Vagina (tissue), 2 donors: ENCODE results near the gene MTFMT. TPM values are rescaled to one million over a fixed set of nuclear protein-coding genes. Genes with fewer than 3 reads are reported as not detected.

Source experiments
- DNase-seq, 2 donors: peaks; one replicate each; pipeline ENCODE4 v3.0.0-alpha.2; 2017; ENCODE audit errors: extremely low spot score in 2 of 2
- H3K27ac ChIP-seq: fragments of 200-600 bp; sonication (generic); one replicate; pipeline ENCODE4 v1.5.1; 2019
- H3K27me3 ChIP-seq: fragments of 200-600 bp; sonication (generic); one replicate; pipeline ENCODE4 v1.5.1; 2019
- H3K36me3 ChIP-seq, 2 donors: fragments of 200-600 bp; sonication (generic); one replicate each; pipeline ENCODE4 v1.5.1; 2017 to 2019
- H3K4me1 ChIP-seq: fragments of 200-600 bp; sonication (generic); one replicate; pipeline ENCODE4 v1.5.1; 2019
- H3K4me3 ChIP-seq, 2 donors: fragments of 200-600 bp; sonication (generic); 1 replicate in 1 of 2; 2 replicates in 1 of 2; pipeline ENCODE4 v1.5.1; 2016 to 2019
- H3K9me3 ChIP-seq: fragments of 200-600 bp; sonication (generic); one replicate; pipeline ENCODE4 v1.5.1; 2019
- CTCF ChIP-seq, 3 experiments: fragments of 450-650 bp in 2 of 3; fragments of 200-600 bp in 1 of 3; sonication (generic) in 1 of 3; IDR thresholded peaks; one replicate each; pipeline ENCODE4 v1.5.1; 2017 to 2019; ENCODE audit warnings: antibody characterized with exemption in 3 of 3, mild to moderate bottlenecking in 2 of 3, moderate library complexity in 2 of 3
- POLR2A ChIP-seq, 2 donors: fragments of 450-650 bp; IDR thresholded peaks; one replicate each; pipeline ENCODE4 v1.6.1; 2017; ENCODE audit warnings: antibody characterized with exemption in 2 of 2, mild to moderate bottlenecking in 2 of 2, moderate library complexity in 2 of 2
- POLR2AphosphoS5 ChIP-seq, 2 donors: sonication (generic); formaldehyde crosslinking; IDR thresholded peaks; one replicate each; pipeline ENCODE4 v1.9.0; 2017; ENCODE audit warnings: antibody characterized with exemption in 2 of 2, mild to moderate bottlenecking in 2 of 2, low read depth in 1 of 2; ENCODE audit not compliant: insufficient read depth in 1 of 2
- intact Hi-C: fragments of 100-400 bp; cut with DNase I; formaldehyde crosslinking; loops from one replicate; pipeline ENCODE4 v1.15.1; 2023
- total RNA-seq: library from RNA; depleted of rRNA; stranded (reverse); fragments of >200 nt; gene quantifications from one replicate; pipeline ENCODE4 v1.2.3, GENCODE V29; 2016

MTFMT gene
- total RNA-seq, 1 donor from 2014 or later, result 18.7 TPM

- DNase-seq, result no peak
- H3K9me3 ChIP-seq, result no peaks in the 10 kb centered on the region
- H3K4me3 ChIP-seq, result no peak overlapping the region
- no peaks in the 10 kb centered on the region for H3K36me3 ChIP-seq
- intact Hi-C loops, result loop anchor here (5.0 kb wide), 1 partner anchor 36 kb away; the partner anchor contains the start of gene KBTBD13
- no peak for TF ChIP-seq CTCF (IDR thresholded peaks at IDR 0.05)
- TF ChIP-seq POLR2AphosphoS5 (IDR thresholded peaks at IDR 0.05; ENCODE audit: insufficient read depth in 1 of 2, low read depth in 1 of 2), result no peak
- TF ChIP-seq POLR2A (IDR thresholded peaks at IDR 0.05), result no peak
- no peak overlapping the region for H3K27ac ChIP-seq
- H3K27me3 ChIP-seq, result no peaks in the 10 kb centered on the region
- H3K4me1 ChIP-seq, result peaks cover 36% of the 10 kb centered on the region
Observed at GRCh38 chr15:65041787-65042186, 12.3 kb upstream of the MTFMT start.

GRCh38 chr15:65040461-65040860 lies 11.0 kb upstream of the MTFMT start:
- H3K4me1 ChIP-seq, result peaks cover 35% of the 10 kb centered on the region
- no peaks in the 10 kb centered on the region for H3K9me3 ChIP-seq
- H3K27me3 ChIP-seq, result no peaks in the 10 kb centered on the region
- H3K4me3 ChIP-seq, result no peak overlapping the region
- DNase-seq, result no peak
- TF ChIP-seq CTCF (IDR thresholded peaks at IDR 0.05) (no peak), POLR2AphosphoS5 (IDR thresholded peaks at IDR 0.05; ENCODE audit: insufficient read depth in 1 of 2, low read depth in 1 of 2) (no peak), POLR2A (IDR thresholded peaks at IDR 0.05) (no peak)
- no peak overlapping the region for H3K27ac ChIP-seq
- H3K36me3 ChIP-seq, result no peaks in the 10 kb centered on the region
- intact Hi-C loops, result loop anchor here (5.0 kb wide), 1 partner anchor 37 kb away; the partner anchor contains the start of gene KBTBD13

GRCh38 chr15:65038836-65039235 lies 9.4 kb upstream of the MTFMT start:
- no peak for DNase-seq
- Histone ChIP-seq H3K9me3 (no peaks in the 10 kb centered on the region), H3K27me3 (no peaks in the 10 kb centered on the region), H3K4me1 (peaks cover 20% of the 10 kb centered on the region), H3K27ac (no peak overlapping the region), H3K4me3 (no peak overlapping the region), H3K36me3 (no peaks in the 10 kb centered on the region)
- intact Hi-C loops, result no loop called here
- TF ChIP-seq POLR2A (IDR thresholded peaks at IDR 0.05) (no peak), POLR2AphosphoS5 (IDR thresholded peaks at IDR 0.05; ENCODE audit: insufficient read depth in 1 of 2, low read depth in 1 of 2) (peak in 1 of 2 donors; percentile 39), CTCF (IDR thresholded peaks at IDR 0.05) (no peak)

GRCh38 chr15:65038428-65038827 lies 9.0 kb upstream of the MTFMT start:
- H3K4me3 ChIP-seq, result no peak overlapping the region
- no peaks in the 10 kb centered on the region for H3K27me3 ChIP-seq
- intact Hi-C loops, result no loop called here
- H3K27ac ChIP-seq, result no peak overlapping the region
- no peak for DNase-seq
- peaks cover 20% of the 10 kb centered on the region for H3K4me1 ChIP-seq
- TF ChIP-seq POLR2AphosphoS5 (IDR thresholded peaks at IDR 0.05; ENCODE audit: insufficient read depth in 1 of 2, low read depth in 1 of 2), result no peak
- no peak for TF ChIP-seq POLR2A (IDR thresholded peaks at IDR 0.05)
- TF ChIP-seq CTCF (IDR thresholded peaks at IDR 0.05), result no peak
- H3K9me3 ChIP-seq, result no peaks in the 10 kb centered on the region
- H3K36me3 ChIP-seq, result no peaks in the 10 kb centered on the region

GRCh38 chr15:65037309-65037708 lies 7.9 kb upstream of the MTFMT start:
- intact Hi-C loops, result no loop called here
- Histone ChIP-seq H3K36me3 (no peaks in the 10 kb centered on the region), H3K9me3 (no peaks in the 10 kb centered on the region), H3K27ac (no peak overlapping the region), H3K27me3 (no peaks in the 10 kb centered on the region), H3K4me3 (no peak overlapping the region), H3K4me1 (peaks cover 13% of the 10 kb centered on the region)
- no peak for DNase-seq
- no peak for TF ChIP-seq POLR2AphosphoS5 (IDR thresholded peaks at IDR 0.05; ENCODE audit: insufficient read depth in 1 of 2, low read depth in 1 of 2)
- TF ChIP-seq CTCF (IDR thresholded peaks at IDR 0.05), result no peak
- TF ChIP-seq POLR2A (IDR thresholded peaks at IDR 0.05), result no peak
